GM19328 (cell line): ENCODE results near the gene ZNF566.
"Not testable (repeated sequence)": the region's sequence is repeated elsewhere in the genome, so short reads cannot be mapped to it uniquely, and the experiment has no call there.

Experiments used
- ATAC-seq: cut with Tn5 transposase; IDR thresholded peaks from one replicate; pipeline ENCODE4 v1.9.1; 2021; ENCODE audit warnings: mild to moderate bottlenecking, moderate library complexity; ENCODE audit not compliant: unreplicated experiment

Gene ZNF566

GRCh38 chr19:36489118-36489919 is at the start of gene ZNF566:
ZNF566 (minus strand) TSS chr19:36489561; CDS start chr19:36476557, 13,004 bp downstream.
- ATAC-seq: peak; percentile 85

- no peak for ATAC-seq
These were observed 39.7 kb upstream of the ZNF566 start for GRCh38 chr19:36528921-36529518.

GRCh38 chr19:36528194-36528920 is 39.0 kb upstream of the ZNF566 start, which contains the start of gene ZNF260:
ZNF260 (minus strand) TSS chr19:36528271; CDS start chr19:36515238, 13,033 bp downstream.
- ATAC-seq: peak; percentile 88

DNA sequence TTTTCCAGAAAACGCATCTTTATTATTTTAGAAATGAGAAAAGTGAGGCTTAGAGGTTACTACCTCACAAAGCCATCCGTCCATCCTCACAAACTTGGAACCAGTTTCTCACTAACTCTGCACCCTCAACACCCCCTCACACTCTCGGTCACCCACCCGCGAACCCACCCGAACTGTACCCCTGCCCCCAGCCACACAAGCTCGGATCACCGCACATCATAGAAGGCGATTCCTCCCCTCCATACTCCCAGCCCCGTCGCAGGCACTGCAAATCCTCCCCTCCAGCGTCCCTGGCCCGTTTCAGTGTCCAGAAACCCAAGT is 38.5 kb upstream of the ZNF566 start:
- ATAC-seq: peak; percentile 17

DNA sequence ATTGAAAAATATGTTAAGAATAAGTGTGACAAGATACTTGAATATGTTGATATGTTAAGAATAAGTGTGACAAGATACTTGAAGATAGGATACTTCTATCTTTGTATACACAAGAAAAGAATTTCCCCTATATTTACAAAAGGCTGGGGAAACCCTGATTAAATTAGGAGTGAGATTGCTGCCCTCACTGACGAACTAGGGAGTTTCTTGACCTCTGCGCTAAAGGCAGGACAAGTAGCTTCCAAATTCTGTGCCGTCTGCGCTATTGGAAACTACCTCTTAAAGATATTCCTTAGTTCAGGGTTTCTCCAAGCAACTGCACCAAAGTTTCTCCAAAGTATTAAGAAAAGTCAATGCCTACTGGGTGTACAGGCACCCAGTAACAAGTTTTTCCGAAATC is 38.0 kb upstream of the ZNF566 start:
- no peak for ATAC-seq

DNA sequence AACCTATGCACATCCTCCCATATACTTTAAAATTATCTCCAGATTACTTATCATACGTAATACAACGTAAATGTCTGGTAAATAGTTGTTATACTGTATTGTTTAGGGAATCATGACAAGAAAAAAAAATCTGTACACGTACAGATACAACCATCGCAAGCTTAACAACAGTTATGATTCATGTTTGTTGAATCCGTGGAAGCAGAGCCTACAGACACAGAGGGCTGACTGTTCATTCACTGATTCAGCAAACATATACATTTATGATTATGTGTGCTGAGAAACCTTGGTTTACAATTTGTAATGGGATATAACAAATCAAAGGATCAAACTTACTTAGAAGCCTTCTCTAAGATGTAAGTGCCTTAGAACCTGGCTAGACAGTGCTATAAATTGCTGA is 37.2 kb upstream of the ZNF566 start:
- ATAC-seq: no peak

GRCh38 chr19:36524617-36525016 is 35.3 kb upstream of the ZNF566 start:
- ATAC-seq: no peak

DNA sequence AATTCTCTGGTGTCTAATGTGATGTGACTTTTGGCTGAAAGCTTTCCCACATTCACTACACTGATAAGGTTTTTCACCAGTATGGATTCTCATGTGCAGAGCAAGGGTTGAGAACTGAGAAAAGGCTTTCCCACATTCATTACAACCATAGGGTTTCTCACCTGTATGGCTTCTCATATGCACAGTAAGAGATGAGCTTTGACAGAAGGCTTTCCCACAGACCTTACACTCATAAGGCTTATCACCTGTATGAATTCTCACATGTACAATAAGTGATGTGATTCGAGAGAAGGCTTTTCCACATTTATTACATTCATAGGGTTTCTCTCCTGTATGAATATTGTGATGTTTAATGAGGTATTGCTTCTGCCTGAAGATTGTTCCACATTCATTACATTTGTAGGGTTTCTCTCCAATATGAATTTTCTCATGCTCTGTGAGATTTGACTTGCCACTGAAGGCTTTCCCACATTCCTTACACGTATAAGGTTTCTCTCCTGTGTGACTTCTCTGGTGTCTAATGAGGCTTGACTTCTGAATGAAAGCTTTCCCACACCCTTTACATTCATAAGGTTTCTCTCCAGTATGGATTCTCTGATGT is 24.8 kb upstream of the ZNF566 start:
- ATAC-seq: no peak

- ATAC-seq: no peak
These were observed 19.0 kb upstream of the ZNF566 start for GRCh38 chr19:36508325-36508724.

DNA sequence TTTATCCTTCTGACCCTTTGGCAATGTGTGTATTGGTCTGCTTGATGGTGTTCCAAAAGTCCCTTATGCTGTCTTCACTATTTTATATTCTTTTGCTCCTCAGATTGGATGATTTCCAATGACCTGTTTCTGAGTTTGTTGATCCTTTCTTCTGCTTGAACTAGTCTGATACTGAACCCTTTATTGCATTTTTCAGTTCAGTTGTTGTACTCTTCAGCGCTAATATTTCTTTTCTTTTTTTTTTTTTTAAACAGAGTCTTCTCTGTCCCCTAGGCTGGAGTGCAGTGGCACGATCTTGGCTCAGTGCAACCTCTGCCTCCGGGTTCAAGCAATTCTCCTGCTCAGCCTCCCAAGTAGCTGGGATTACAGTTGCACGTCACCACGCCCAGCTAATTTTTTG is 12.6 kb upstream of the ZNF566 start:
- no peak for ATAC-seq

DNA sequence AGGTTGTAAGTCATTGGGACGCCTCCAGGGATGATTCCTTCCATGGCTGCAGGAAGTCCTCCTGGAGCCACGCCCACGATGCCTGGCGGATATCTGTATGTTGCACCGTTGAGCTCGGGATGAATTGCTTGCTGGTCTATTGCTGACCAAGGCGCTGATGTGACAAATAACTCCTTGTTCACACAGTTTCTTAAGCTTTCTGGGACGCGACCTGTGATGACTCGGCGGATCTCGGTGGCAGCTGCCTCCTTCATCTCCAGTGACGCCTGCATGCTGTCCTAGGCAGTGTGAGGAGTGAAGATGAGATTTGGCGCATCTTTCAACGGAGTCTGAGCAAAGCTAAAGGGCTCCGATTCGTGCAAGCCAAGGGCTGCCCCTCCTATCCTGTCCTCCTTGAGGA is 7.6 kb upstream of the ZNF566 start:
- no peak for ATAC-seq

DNA sequence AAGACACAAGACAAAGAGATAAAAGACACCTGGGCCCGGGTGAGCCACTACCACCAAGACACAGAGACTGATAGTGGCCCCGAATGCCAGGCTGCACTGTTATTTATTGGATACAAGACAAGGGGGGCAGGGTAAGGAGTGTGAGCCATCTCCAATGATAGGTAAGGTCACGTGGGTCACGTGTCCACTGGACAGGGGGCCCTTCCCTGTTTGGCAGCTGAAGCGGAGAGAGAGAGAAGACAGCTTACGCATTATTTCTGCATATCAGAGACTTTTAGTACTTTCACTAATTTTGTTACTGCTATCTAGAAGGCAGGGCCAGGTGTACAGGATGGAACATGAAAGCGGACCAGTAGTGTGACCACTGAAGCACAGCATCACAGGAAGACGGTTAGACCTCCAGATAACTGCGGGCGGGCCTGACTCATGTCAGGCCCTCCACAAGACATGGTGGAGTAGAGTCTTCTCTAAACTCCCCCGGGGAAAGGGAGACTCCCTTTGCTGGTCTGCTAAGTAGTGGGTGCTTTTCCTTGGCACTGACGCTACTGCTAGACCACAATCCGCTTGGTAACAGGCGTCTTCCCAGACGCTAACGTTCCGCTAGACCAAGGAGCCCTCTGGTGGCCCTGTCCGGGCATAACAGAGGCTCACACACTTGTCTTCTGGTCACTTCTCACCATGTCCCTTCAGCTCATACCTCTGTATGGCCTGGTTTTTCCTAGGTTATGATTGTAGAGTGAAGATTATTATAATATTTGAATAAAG is 3.5 kb upstream of the ZNF566 start:
- not testable (repeated sequence) for ATAC-seq

GRCh38 chr19:36490846-36491245 is 1.5 kb upstream of the ZNF566 start:
- ATAC-seq: not testable (repeated sequence)

- ATAC-seq: peak; percentile 45
These were observed 607 bp upstream of the ZNF566 start for GRCh38 chr19:36489920-36490415.

DNA sequence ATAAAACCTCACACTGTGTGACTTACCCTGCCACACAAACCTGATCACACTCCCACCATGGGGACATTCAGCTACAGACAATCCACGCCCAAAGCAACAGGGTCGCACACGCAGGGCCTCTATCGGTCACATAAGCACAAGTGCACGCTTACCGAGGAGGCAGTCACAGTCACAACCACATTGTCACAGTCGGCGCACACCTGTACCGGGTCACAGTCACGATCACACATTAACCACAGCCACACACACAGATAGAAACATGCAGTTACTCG is 579 bp downstream of the ZNF566 start:
- no peak for ATAC-seq

DNA sequence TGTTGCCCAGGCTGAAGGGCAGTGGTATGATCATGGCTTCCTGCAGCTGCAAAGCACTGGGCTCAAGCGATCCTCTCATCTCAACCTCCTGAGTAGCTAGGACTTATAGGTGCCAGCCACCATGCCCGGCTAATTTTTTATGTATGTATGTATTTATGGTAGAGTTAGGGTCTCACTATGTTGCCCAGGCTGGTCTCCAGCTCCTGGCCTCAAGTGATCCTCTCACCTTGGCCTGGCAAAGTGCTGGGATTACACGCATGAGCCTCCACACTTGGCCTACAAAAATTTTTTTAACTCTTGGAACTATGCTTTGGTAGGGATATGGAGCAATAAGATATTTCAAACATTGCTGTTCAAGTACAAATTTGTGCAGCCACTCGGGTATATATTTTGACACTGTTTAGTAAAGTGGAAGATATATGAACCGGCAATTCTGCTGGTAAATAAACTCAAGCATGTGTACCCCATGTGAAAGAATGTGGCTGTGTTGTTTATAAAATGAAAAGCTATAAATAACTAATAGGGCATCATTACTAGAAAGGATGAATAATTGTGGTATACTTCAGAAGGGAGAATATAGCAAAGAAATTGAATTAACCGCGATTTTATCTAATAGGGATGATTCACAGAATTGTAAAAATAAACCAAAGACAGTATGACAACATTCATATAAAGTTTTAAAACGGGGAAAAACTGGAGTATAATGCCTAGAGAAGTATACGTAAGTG is 1.1 kb downstream of the ZNF566 start:
- no peak for ATAC-seq

DNA sequence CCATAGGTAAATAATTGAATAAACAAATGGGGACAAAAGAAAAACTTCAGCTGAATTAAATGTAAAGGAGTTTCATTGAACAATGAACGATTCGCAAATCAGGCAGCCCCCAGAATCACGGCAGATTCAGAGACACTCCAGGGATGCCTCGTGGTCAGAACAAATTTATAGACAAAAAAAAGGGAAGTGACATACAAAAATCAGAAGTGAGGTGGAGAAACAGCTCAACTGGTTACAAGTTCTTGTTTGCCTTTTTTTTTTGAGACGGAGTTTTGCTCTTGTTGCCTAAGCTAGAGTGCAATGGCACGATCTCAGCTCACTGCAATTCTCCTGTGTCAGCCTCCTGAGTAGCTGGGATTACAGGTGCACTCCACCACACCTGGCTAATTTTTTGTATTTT is 5.7 kb downstream of the ZNF566 start:
- ATAC-seq: no peak

GRCh38 chr19:36482876-36483275 is 6.5 kb downstream of the ZNF566 start:
- ATAC-seq: no peak

DNA sequence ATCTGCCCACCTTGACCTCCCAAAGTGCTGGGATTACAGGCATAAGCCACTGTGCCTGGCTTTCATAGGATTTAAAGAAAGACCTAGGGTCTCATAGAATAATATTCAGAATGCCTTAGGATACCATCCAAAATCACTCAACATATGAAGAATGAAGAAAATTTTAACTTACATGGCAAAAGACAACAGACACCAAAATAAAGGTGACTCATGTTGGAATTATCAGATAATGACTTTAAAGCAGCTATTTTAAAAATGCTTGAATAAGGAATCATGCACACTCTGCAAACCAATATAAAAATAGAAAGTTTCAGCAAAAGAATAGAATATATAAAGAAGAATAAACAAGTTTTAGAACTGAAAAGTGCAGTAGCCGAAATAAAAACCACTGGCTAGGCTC is 29.3 kb downstream of the ZNF566 start:
- ATAC-seq: no peak

- no peak for ATAC-seq
These were observed 32.5 kb downstream of the ZNF566 start for GRCh38 chr19:36456831-36457230.
